ENCODE measurements around the gene MPO.

The MPO gene

GRCh38 chr17:58279736-58280479 is 827 bp downstream of the MPO start:
- DNase-seq (ENCODE audit: low read depth in 2 of 2) = no peak

GRCh38 chr17:58279016-58279711 is 1.6 kb downstream of the MPO start:
- DNase-seq (ENCODE audit: low read depth in 2 of 2) = no peak

DNA sequence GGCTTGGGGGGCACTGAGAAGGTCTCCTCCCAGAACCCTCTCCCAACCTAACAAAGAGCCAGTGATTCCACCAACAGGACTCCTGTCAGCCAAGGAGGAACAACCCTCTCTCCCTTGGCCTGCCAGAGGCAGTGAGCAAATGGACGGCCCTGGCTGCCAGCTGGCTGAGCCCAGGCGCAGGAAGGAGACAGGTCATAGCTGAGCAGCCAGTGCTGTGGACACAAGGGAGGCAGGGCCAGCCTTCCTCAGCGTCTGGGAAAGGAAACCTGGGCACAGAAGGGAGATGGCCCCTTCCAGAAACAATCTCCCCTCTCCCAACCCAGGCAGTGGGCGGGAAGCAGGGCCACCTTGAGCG is 2.1 kb downstream of the MPO start:
- no peak for DNase-seq (ENCODE audit: low read depth in 2 of 2)

DNA sequence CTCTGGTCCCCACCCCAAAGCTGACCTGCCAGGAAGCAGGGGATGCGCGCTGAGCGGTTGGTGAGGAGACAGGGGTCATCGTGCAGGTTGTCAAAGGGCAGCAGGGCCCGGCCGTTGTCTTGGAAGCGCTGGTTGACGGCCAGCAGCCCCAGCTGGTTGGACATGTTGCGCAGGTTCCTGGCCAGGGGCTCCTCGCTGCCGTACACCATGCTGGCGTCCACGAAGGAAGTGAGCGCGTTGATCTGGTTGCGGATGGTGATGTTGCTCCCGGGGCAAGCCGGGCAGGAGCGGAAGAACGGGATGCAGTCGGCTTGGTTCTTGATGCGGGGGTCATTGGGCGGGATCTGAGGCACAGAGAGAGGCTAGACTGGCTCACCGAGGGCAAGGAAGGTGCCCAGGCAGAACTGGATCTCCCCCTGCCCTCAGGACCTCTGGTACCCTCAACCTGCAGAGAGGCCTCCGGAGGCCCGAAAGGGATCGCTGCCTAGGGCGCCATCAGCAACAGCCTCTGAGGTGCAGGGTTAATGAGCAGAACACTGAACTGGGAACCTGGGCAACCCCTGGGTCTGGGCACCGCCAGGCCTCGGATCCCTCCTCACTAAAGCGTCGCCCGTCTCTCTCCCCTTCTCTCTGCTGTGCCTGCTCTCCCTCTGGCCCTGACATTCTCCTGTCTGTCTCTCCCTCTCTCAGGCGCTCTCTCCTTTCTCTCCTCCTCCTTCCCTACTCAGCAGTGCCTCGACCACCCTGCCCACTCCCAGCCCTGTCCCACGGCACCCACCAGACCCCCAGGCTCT is 2.7 kb downstream of the MPO start:
- DNase-seq (ENCODE audit: low read depth in 2 of 2) = no peak

DNA sequence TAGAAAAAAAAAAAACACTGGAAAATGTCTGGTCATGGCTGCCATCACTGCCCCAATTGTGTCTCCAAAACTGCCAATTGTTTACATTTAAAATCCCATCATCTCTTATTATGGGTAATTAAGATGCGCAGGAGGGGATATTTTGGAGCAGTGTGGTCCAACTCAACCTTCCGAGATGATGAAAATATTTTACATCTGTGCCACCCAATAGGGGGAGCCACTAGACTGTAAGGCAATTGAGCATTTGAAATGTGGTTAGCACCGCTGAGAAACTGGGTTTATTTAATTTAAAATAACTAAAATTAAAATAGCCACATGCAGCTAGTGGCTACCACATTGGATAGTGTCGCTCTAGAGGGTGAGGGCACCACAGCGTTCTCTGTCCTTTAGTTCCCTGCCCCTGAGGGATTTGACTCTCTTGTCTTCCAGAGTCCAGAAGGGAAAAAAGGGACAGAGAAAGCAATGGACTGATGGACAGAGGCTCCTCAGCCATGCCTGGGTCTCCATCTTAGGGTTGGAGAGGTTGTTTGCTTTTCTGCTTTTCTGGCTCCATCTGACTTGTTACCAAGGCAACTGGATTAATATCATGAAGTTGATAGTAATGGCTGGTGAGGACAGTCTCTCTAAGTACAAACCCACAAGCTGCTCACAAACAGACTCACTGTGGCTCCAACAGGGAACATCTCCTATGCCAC is 3.5 kb downstream of the MPO start:
- DNase-seq (ENCODE audit: low read depth in 2 of 2) = no peak

- DNase-seq (ENCODE audit: low read depth in 2 of 2) = no peak
Observed at GRCh38 chr17:58276423-58276822, 4.3 kb downstream of the MPO start.

GRCh38 chr17:58275417-58275816 is 5.3 kb downstream of the MPO start:
- DNase-seq (ENCODE audit: low read depth in 2 of 2) = no peak

- DNase-seq (ENCODE audit: low read depth in 2 of 2) = no peak
Observed at GRCh38 chr17:58273453-58274104, 7.2 kb downstream of the MPO start.

DNA sequence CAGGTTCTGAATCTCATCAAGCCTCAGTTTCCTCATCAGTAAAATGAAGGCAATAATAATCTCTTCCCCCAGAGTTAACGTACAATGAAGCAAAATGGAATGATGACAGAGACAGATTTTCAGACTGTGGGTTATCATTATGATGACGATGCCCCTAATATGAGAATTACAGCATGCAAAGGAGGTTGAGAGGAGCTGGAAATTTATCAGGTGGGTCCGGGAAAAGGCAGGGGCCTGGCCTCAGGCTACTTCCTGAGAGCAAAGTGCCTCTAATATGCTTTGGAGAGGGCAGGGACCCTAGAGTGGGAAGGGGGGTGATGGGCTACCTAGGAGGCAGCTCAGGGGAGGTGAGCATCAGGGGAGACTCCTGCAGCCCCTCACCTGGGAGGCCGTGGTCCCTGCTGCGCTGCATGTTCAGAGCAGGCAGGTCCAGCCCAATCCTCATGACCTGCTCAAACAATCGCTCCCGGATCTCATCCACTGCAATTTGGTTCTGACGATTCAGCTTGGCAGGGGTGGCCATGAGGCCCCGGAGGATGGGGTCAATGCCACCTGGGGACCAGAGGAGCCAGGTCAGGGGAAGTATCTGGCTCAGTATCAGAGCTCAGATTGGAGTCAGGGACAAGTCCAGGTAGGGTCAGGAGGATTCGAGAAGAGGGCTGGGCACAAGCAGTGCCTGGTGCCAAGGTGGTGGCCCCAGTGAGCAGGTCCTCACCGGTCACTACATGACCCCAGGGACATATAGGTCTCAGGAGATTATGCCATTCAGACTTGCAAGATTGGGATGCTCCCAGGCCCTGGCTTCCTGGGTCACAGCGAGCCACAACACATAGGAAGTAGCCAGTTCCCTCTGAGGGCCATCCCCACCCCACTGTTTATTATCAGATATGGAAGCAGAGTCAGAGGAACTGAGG is 8.1 kb downstream of the MPO start:
- DNase-seq (ENCODE audit: low read depth in 2 of 2) = no peak

GRCh38 chr17:58271216-58271931 is 9.4 kb downstream of the MPO start:
- no peak for DNase-seq (ENCODE audit: low read depth in 2 of 2)

DNA sequence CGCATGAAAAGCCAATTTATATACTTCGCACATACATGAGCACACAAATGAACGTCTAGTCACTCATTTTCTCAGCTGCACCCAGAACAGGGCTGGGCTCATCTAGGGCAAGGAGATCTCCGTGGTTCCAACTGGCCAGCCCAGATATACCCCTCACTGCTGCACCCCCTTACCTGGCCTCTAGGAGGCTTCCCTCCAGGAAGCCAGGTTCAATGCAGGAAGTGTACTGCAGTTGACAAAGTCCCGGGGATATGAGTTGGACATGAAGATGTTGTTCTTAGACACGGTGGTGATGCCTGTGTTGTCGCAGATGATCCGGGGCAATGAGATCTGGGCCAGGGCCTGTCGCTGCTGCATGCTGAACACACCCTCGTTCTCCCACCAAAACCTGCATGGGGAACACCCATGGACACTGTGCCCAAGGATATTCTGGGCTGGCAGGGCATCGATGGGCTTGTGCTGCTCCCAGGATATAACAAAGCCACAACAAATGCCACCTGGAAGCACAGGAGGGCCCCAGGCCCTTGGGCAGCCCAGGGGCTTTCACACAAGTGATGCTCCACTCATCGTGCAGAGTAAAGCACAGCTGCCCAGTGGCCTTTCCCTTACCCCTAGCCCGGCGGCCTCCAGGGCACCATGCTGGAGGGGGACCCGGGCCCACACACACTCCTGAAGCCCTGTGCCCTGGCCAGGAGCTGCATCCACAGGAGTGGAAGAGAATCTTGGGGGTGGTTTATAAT is 10.1 kb downstream of the MPO start:
- no peak for DNase-seq (ENCODE audit: low read depth in 2 of 2)

DNA sequence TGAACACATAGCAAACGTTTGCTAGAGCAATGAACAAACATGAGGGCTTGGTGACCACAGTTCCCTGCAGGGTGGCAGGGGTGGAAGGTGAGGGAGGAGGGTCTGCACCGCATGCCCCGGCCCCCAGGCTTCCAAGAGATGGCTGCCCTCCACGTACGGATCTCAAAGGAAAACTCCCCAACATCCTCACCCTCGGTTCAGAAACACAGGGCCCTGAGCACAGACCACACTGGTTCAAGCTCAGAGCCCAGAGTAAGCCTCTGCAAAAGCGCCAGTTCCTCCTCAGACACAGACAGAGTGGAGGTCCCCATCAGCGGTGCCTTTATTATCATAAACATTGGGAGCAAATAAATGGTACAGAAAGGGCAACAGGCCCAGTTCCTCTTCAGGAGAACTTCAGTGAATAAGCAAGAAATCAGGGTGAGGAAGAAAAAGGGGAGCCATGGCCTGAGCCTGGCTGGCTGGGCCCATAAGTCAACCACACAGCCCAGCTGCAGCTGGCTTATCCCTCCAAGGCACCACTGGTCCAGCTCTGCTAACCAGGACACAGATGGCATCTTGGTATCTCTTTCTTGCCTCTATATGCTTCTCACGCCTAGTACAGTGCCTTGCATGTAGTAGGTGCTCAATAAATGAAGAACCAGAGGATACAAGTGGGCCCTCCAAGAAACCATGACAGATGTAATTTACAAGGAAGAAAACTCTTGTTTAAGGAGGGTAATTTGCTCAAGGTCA is 11.0 kb downstream of the MPO start:
- DNase-seq (ENCODE audit: low read depth in 2 of 2) = no peak

- no peak for DNase-seq (ENCODE audit: low read depth in 2 of 2)
Observed at GRCh38 chr17:58268774-58269556, 11.8 kb downstream of the MPO start.

GRCh38 chr17:58268326-58268725 is 12.4 kb downstream of the MPO start:
- no peak for DNase-seq (ENCODE audit: low read depth in 2 of 2)

DNA sequence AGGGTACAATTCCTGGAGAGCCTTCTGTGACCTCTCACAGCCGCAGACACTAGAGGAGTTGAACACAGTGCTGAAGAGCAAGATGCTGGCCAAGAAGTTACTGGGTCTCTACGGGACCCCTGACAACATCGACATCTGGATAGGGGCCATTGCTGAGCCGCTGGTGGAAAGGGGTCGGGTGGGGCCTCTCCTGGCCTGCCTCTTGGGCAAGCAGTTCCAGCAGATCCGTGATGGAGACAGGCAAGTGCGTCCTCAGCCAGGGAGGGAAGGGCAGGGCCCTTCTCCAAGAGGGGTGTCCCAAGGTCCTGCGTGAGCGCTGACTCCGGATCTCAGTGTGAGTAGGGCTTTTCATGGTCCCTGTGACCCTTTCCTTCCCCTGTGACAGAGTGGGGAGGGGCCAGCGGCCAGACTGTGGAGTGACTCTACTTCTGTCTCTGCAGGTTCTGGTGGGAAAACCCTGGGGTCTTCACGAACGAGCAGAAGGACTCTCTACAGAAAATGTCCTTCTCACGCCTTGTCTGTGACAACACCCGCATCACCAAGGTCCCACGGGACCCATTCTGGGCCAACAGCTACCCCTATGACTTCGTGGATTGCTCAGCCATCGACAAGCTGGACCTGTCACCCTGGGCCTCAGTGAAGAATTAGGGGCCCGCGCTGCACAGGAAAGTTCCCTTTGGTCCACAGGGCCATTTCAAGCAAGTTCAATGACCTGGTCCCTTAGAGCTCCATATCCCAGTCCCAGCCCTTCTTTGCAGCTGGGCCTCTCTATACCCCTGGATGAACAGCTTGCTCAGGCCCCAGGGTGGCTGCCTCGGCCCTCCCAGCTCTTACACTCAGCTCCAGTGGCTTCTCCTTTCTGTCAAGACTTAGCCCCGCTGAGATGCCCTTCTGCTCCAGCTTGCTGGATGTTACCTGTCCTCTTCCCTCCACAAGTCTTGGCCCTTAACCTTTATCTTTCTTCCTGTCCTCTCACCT is 13.1 kb downstream of the MPO start:
- no peak for DNase-seq (ENCODE audit: low read depth in 2 of 2)

All from stimulated activated CD4-positive, alpha-beta T cell treated with anti-CD3 and anti-CD28 coated beads, Interleukin-15, amount 100 ng/mL, for 48 hours (primary cell).